Measurements from ENCODE around the gene TRIM6. TPM values are rescaled to one million over a fixed set of nuclear protein-coding genes. Genes with fewer than 3 reads are reported as not detected.
"Not testable (repeated sequence)": the region's sequence is repeated elsewhere in the genome, so short reads cannot be mapped to it uniquely, and the experiment has no call there.

TRIM6 gene
- total RNA-seq, 2 experiments from 2014 or later, result not detected

DNA sequence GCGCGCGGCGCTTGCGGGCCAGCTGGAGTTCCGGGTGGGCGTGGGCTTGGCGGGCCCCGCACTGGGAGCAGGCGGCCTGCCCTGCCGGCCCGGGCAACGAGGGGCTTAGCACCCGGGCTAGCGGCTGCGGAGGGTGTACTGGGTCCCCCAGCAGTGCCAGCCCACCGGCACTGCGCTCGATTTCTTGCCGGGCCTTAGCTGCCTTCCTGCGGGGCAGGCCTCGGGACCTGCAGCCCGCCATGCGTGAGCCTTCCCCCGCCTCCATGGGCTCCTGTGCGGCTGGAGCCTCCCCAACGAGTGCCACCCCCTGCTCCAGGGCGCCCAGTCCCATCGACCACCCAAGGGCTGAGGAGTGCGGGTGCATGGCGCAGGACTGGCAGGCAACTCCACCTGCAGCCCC, 6.5 kb upstream of the TRIM6 start:
- intact Hi-C loops (cut with micrococcal nuclease; ENCODE audit: unreplicated experiment); BruUV-seq (replicated peaks); H3K27ac ChIP-seq (ENCODE audit: low read depth, low read length, poor library complexity, severe bottlenecking); H3K4me3 ChIP-seq (ENCODE audit: low read depth, low read length, poor library complexity, severe bottlenecking); H3K36me3 ChIP-seq (ENCODE audit: insufficient read depth, low read length); H2AFZ ChIP-seq (ENCODE audit: low read length); H4K20me1 ChIP-seq (ENCODE audit: insufficient read depth, low read length); H3K9me2 ChIP-seq (ENCODE audit: insufficient read depth, low read length); POLR2A ChIA-PET; H3K4me2 ChIP-seq (ENCODE audit: low read length); H3K4me1 ChIP-seq (ENCODE audit: insufficient read depth, low read length, poor library complexity, severe bottlenecking); H3K79me2 ChIP-seq (ENCODE audit: insufficient read depth, low read depth, low read length); CTCF ChIA-PET (ENCODE audit: unreplicated experiment); DNase-seq (ENCODE audit: low spot score); H3K9me3 ChIP-seq (ENCODE audit: low read length): not testable (repeated sequence)

GRCh38 chr11:5591613-5592012, 4.8 kb upstream of the TRIM6 start:
- Histone ChIP-seq H3K9me3 (ENCODE audit: low read length) (no peaks in the 10 kb centered on the region), H2AFZ (ENCODE audit: low read length) (no peak overlapping the region), H3K9me2 (ENCODE audit: insufficient read depth, low read length) (no peaks in the 10 kb centered on the region), H3K4me3 (ENCODE audit: low read depth, low read length, poor library complexity, severe bottlenecking) (no peak overlapping the region), H3K79me2 (ENCODE audit: insufficient read depth, low read depth, low read length) (no peaks in the 10 kb centered on the region), H3K4me1 (ENCODE audit: insufficient read depth, low read length, poor library complexity, severe bottlenecking) (no peaks in the 10 kb centered on the region), H3K36me3 (ENCODE audit: insufficient read depth, low read length) (no peaks in the 10 kb centered on the region), H3K27ac (ENCODE audit: low read depth, low read length, poor library complexity, severe bottlenecking) (no peak overlapping the region), H4K20me1 (ENCODE audit: insufficient read depth, low read length) (no peaks in the 10 kb centered on the region), H3K4me2 (ENCODE audit: low read length) (no peak overlapping the region)
- TF ChIP-seq EZH2phosphoT487 (IDR thresholded peaks at IDR 0.05; ENCODE audit: borderline replicate concordance, low read depth, low read length) (no peak), CTCF (conservative IDR thresholded peaks at IDR 0.05; ENCODE audit: low read length) (no peak)
- no peak for DNase-seq (ENCODE audit: low spot score)
- ChIA-PET CTCF (ENCODE audit: unreplicated experiment) (no interaction called here), POLR2A (interaction anchor here (1.0 kb wide), 1 partner anchor 23 kb away, joined by 4 read pairs; no protein-coding TSS in a partner anchor)
- intact Hi-C loops (cut with micrococcal nuclease; ENCODE audit: unreplicated experiment), result no loop called here
- no TSS peak for BruUV-seq (replicated peaks)

DNA sequence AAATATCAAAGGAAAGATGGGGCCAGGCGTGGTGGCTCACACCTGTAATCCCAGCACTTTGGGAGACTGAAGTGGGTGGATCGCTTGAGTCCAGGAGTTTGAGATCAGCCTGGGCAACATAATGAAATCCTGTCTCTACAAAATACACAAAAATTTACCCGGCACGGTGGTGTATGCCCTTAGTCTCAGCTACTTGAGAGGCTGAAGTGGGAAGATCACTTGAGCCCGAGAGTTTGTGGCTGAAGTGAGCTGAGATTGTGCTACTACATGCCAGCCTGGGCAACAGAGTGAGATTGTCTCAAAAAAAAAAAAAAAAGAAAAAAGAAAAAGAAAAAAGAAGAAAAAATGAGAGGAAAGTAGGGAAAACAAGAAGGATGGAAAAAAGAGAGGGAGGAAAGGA, 3.8 kb upstream of the TRIM6 start:
- no peak overlapping the region for H2AFZ ChIP-seq (ENCODE audit: low read length)
- H3K36me3 ChIP-seq (ENCODE audit: insufficient read depth, low read length), result no peaks in the 10 kb centered on the region
- no peaks in the 10 kb centered on the region for H3K9me3 ChIP-seq (ENCODE audit: low read length)
- TF ChIP-seq EZH2phosphoT487 (IDR thresholded peaks at IDR 0.05; ENCODE audit: borderline replicate concordance, low read depth, low read length), result no peak
- no peak for TF ChIP-seq CTCF (conservative IDR thresholded peaks at IDR 0.05; ENCODE audit: low read length)
- no peak overlapping the region for H3K27ac ChIP-seq (ENCODE audit: low read depth, low read length, poor library complexity, severe bottlenecking)
- H3K9me2 ChIP-seq (ENCODE audit: insufficient read depth, low read length), result no peaks in the 10 kb centered on the region
- no peak for DNase-seq (ENCODE audit: low spot score)
- no peaks in the 10 kb centered on the region for H4K20me1 ChIP-seq (ENCODE audit: insufficient read depth, low read length)
- ChIA-PET CTCF (ENCODE audit: unreplicated experiment) (no interaction called here), POLR2A (interaction anchor here (0.6 to 1.0 kb wide), 2 partner anchors 24 to 138 kb away, joined by 4 read pairs; no protein-coding TSS in a partner anchor)
- BruUV-seq (replicated peaks), result no TSS peak
- H3K4me2 ChIP-seq (ENCODE audit: low read length), result no peak overlapping the region
- intact Hi-C loops (cut with micrococcal nuclease; ENCODE audit: unreplicated experiment), result no loop called here
- H3K79me2 ChIP-seq (ENCODE audit: insufficient read depth, low read depth, low read length), result no peaks in the 10 kb centered on the region
- H3K4me1 ChIP-seq (ENCODE audit: insufficient read depth, low read length, poor library complexity, severe bottlenecking), result no peaks in the 10 kb centered on the region
- H3K4me3 ChIP-seq (ENCODE audit: low read depth, low read length, poor library complexity, severe bottlenecking), result no peak overlapping the region
